Effector memory CD4-positive, alpha-beta T cell (primary cell): Measurements from ENCODE around the gene ACSM3.
"Not testable (repeated sequence)": the region's sequence is repeated elsewhere in the genome, so short reads cannot be mapped to it uniquely, and the experiment has no call there.

ENCODE experiments used
- DNase-seq, 3 donors: peaks; one replicate each; pipeline ENCODE4 v3.0.0-alpha.2; 2020
- H3K27ac ChIP-seq: 2 replicates; pipeline ENCODE4 v1.7.0; 2013; ENCODE audit warnings: mild to moderate bottlenecking, low read length, moderate library complexity; ENCODE audit not compliant: insufficient read depth, poor library complexity, severe bottlenecking
- H3K27me3 ChIP-seq: replicated peaks from 2 replicates; pipeline ENCODE4 v1.7.0; 2013; ENCODE audit warnings: mild to moderate bottlenecking, low read length; ENCODE audit not compliant: insufficient read depth, control insufficient read depth, poor library complexity, severe bottlenecking
- H3K36me3 ChIP-seq: 2 replicates; pipeline ENCODE4 v1.7.0; 2013; ENCODE audit warnings: mild to moderate bottlenecking, low read length, moderate library complexity; ENCODE audit not compliant: control insufficient read depth, insufficient read depth
- H3K4me1 ChIP-seq: 2 replicates; pipeline ENCODE4 v1.7.0; 2013; ENCODE audit warnings: low read length, mild to moderate bottlenecking; ENCODE audit not compliant: control insufficient read depth, insufficient read depth, poor library complexity, severe bottlenecking
- H3K4me3 ChIP-seq: 2 replicates; pipeline ENCODE4 v1.7.0; 2013; ENCODE audit warnings: low read length, low read depth, mild to moderate bottlenecking; ENCODE audit not compliant: insufficient read depth, poor library complexity, severe bottlenecking
- H3K9me3 ChIP-seq: 2 replicates; pipeline ENCODE4 v1.7.0; 2013; ENCODE audit warnings: mild to moderate bottlenecking, low read length, moderate library complexity; ENCODE audit not compliant: control insufficient read depth

ACSM3 gene

GRCh38 chr16:20753727-20754126, 10.1 kb upstream of the ACSM3 start:
- H3K27me3 ChIP-seq, result no peaks in the 10 kb centered on the region
- H3K4me1 ChIP-seq, result no peaks in the 10 kb centered on the region
- no peak for DNase-seq
- H3K4me3 ChIP-seq, result no peak overlapping the region
- H3K9me3 ChIP-seq, result no peaks in the 10 kb centered on the region
- H3K36me3 ChIP-seq, result no peaks in the 10 kb centered on the region
- H3K27ac ChIP-seq, result no peak overlapping the region

GRCh38 chr16:20755238-20755637, 8.6 kb upstream of the ACSM3 start:
- Histone ChIP-seq H3K4me3 (no peak overlapping the region), H3K4me1 (no peaks in the 10 kb centered on the region), H3K36me3 (no peaks in the 10 kb centered on the region), H3K27me3 (no peaks in the 10 kb centered on the region), H3K27ac (no peak overlapping the region), H3K9me3 (no peaks in the 10 kb centered on the region)
- DNase-seq, result no peak

- H3K27me3 ChIP-seq, H3K36me3 ChIP-seq, H3K9me3 ChIP-seq, H3K4me1 ChIP-seq, H3K4me3 ChIP-seq, H3K27ac ChIP-seq, DNase-seq: not testable (repeated sequence)
Observed at GRCh38 chr16:20755799-20756198, 8.0 kb upstream of the ACSM3 start.

- H3K4me1 ChIP-seq, result no peaks in the 10 kb centered on the region
- no peak for DNase-seq
- no peaks in the 10 kb centered on the region for H3K9me3 ChIP-seq
- H3K27me3 ChIP-seq, result no peaks in the 10 kb centered on the region
- no peak overlapping the region for H3K4me3 ChIP-seq
- no peaks in the 10 kb centered on the region for H3K36me3 ChIP-seq
- no peak overlapping the region for H3K27ac ChIP-seq
Observed at GRCh38 chr16:20760346-20760745, 3.5 kb upstream of the ACSM3 start.

GRCh38 chr16:20761175-20761574, 2.6 kb upstream of the ACSM3 start:
- H3K9me3 ChIP-seq, result no peaks in the 10 kb centered on the region
- H3K4me1 ChIP-seq, result no peaks in the 10 kb centered on the region
- H3K27ac ChIP-seq, result no peak overlapping the region
- no peaks in the 10 kb centered on the region for H3K36me3 ChIP-seq
- no peak overlapping the region for H3K4me3 ChIP-seq
- DNase-seq, result no peak
- H3K27me3 ChIP-seq, result no peaks in the 10 kb centered on the region

- H3K4me1 ChIP-seq, result no peaks in the 10 kb centered on the region
- no peak overlapping the region for H3K4me3 ChIP-seq
- DNase-seq, result no peak
- no peaks in the 10 kb centered on the region for H3K9me3 ChIP-seq
- H3K27me3 ChIP-seq, result no peaks in the 10 kb centered on the region
- no peaks in the 10 kb centered on the region for H3K36me3 ChIP-seq
- peak overlapping the region; percentile 70 for H3K27ac ChIP-seq
Observed at GRCh38 chr16:20762404-20763123, 1.2 kb upstream of the ACSM3 start.

GRCh38 chr16:20764448-20764847, 634 bp downstream of the ACSM3 start:
- H3K27ac ChIP-seq, H3K36me3 ChIP-seq: not testable (repeated sequence)

GRCh38 chr16:20765732-20766131, 1.9 kb downstream of the ACSM3 start:
- Histone ChIP-seq H3K27me3 (no peaks in the 10 kb centered on the region), H3K36me3 (no peaks in the 10 kb centered on the region), H3K9me3 (no peaks in the 10 kb centered on the region), H3K4me3 (no peak overlapping the region), H3K27ac (no peak overlapping the region), H3K4me1 (no peaks in the 10 kb centered on the region)
- no peak for DNase-seq

More at GRCh38 chr16:20764448-20764847, 634 bp downstream of the ACSM3 start:
- not testable (repeated sequence) for H3K27me3 ChIP-seq, DNase-seq, H3K4me3 ChIP-seq, H3K4me1 ChIP-seq, H3K9me3 ChIP-seq

- H3K9me3 ChIP-seq, result no peaks in the 10 kb centered on the region
- no peak overlapping the region for H3K4me3 ChIP-seq
- no peak for DNase-seq
- no peaks in the 10 kb centered on the region for H3K27me3 ChIP-seq
- no peaks in the 10 kb centered on the region for H3K4me1 ChIP-seq
- no peak overlapping the region for H3K27ac ChIP-seq
- H3K36me3 ChIP-seq, result no peaks in the 10 kb centered on the region
Observed at GRCh38 chr16:20766294-20766693, 2.5 kb downstream of the ACSM3 start.

- H3K9me3 ChIP-seq, result no peaks in the 10 kb centered on the region
Observed at GRCh38 chr16:20767577-20767976, 3.8 kb downstream of the ACSM3 start.

More at GRCh38 chr16:20767577-20767976, 3.8 kb downstream of the ACSM3 start:
- H3K27ac ChIP-seq, result no peak overlapping the region
- no peak overlapping the region for H3K4me3 ChIP-seq
- H3K27me3 ChIP-seq, result no peaks in the 10 kb centered on the region
- no peaks in the 10 kb centered on the region for H3K36me3 ChIP-seq
- DNase-seq, result no peak
- H3K4me1 ChIP-seq, result no peaks in the 10 kb centered on the region
